Panc1 (cell line): ENCODE measurements around the gene ELL2.

Source experiments
- CTCF ChIP-seq: fragments of 450-650 bp; IDR thresholded peaks from 2 replicates; pipeline ENCODE4 v1.5.1; 2017; ENCODE audit warnings: mild to moderate bottlenecking
- POLR2AphosphoS5 ChIP-seq: IDR thresholded peaks from 2 replicates; pipeline ENCODE4 v1.6.1; 2012; ENCODE audit warnings: mild to moderate bottlenecking, low read depth, low read length, moderate library complexity
- REST ChIP-seq, 2 experiments: IDR thresholded peaks; 2 replicates each; pipeline ENCODE4 v1.6.1; 2011 to 2012; ENCODE audit warnings: low read depth in 2 of 2, control low read depth in 1 of 2, low read length in 1 of 2, mild to moderate bottlenecking in 1 of 2, moderate library complexity in 1 of 2; ENCODE audit not compliant: insufficient read depth in 1 of 2
- SIN3A ChIP-seq: IDR thresholded peaks from 2 replicates; pipeline ENCODE4 v1.6.1; 2012; ENCODE audit warnings: low read depth, mild to moderate bottlenecking, low read length, moderate library complexity, borderline replicate concordance; ENCODE audit not compliant: insufficient read depth
- TCF7L2 ChIP-seq: IDR thresholded peaks from 2 replicates; pipeline ENCODE4 v1.6.1; 2011; ENCODE audit warnings: mild to moderate bottlenecking, low read depth, low read length, inconsistent platforms

- TF ChIP-seq CTCF (no peak), REST (IDR thresholded peaks at IDR 0.05; ENCODE audit: insufficient read depth in 1 of 2, low read depth in 2 of 2, low read length in 1 of 2) (no peak), TCF7L2 (no peak), POLR2AphosphoS5 (no peak), SIN3A (no peak)
Observed at GRCh38 chr5:95917207-95917606, 44.4 kb downstream of the ELL2 start.
